Esophagus muscularis mucosa (tissue), 3 donors: ENCODE data around the gene CHFR.

ENCODE experiments used
- CTCF ChIP-seq, 3 experiments: fragments of 200-600 bp in 2 of 3; fragments of 450-650 bp in 1 of 3; sonication (generic) in 2 of 3; IDR thresholded peaks; one replicate each; pipeline ENCODE4 v1.5.1; 2017 to 2019; ENCODE audit warnings: antibody characterized with exemption in 3 of 3, mild to moderate bottlenecking in 2 of 3, moderate library complexity in 1 of 3
- POLR2A ChIP-seq: fragments of 450-650 bp; IDR thresholded peaks from one replicate; pipeline ENCODE4 v1.6.1; 2017; ENCODE audit warnings: antibody characterized with exemption, moderate library complexity, mild to moderate bottlenecking, low read depth

- no peak for TF ChIP-seq CTCF (IDR thresholded peaks at IDR 0.05)
- TF ChIP-seq POLR2A = no peak
These were observed 34.9 kb downstream of the CHFR start for GRCh38 chr12:132852496-132852895.
